ENCODE data around the gene RPS3A. TPM values are rescaled to one million over a fixed set of nuclear protein-coding genes. Genes with fewer than 3 reads are reported as not detected.
"Not testable (repeated sequence)": the region's sequence is repeated elsewhere in the genome, so short reads cannot be mapped to it uniquely, and the experiment has no call there.

RPS3A gene
- 1,000 to 10,000 TPM; 2,210 to 4,498 (median 3,125) TPM for polyA plus RNA-seq (ENCODE audit: low read depth in 6 of 6)

DNA sequence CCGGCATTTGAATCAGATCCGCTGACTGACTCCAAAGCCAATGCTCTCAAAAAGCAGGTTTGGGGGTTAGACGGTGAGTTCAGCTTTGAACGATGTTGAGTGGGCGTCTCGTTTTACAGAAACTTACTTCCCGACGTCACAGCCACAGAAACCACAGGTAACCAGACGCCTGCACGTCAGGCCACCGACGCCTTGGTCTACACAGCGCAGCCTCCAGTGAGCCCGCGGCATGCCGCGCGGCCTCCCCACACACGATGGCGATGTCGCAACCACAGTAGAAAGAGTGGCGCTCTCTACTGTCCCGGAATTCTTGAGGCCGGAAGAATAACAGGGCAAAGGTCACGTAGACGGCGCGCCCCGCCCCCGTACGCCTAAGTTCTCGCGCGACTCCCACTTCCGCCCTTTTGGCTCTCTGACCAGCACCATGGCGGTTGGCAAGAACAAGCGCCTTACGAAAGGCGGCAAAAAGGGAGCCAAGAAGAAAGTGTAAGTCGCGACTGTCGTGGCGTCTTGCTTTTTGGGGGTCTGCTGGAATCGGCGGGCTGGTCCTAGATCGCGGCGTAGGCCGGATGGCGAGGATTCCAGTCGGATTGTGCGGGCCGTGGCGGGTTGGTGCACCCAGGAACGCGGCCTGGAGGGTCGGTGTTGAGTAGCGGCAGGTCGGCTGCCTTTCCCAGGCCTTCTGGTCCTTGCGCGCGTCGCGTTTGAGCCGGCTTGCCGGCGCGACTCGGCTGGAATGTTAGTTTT lies at the start of gene RPS3A:
TSS of gene RPS3A (plus strand) at position 400 of the 747 bp plus-strand sequence. CDS start at position 425, 25 bp downstream.
- Mint-ChIP-seq H3K27ac (peak within 1 kb of the TSS; percentile 96 to 99 (median 98)), H3K27me3 (peaks cover 0 to 7% (median 0%) of the 10 kb centered on the region in 3 donors), H3K4me1 (peaks cover 15 to 46% (median 33%) of the 10 kb centered on the region in 3 donors), H3K4me3 (peak within 1 kb of the TSS; percentile 88 to 99 (median 97)), H3K36me3 (peaks cover 8 to 19% of the 10 kb centered on the region in 2 donors), H3K9me3 (peaks cover 0 to 5% (median 0%) of the 10 kb centered on the region in 7 donors)
- ATAC-seq (ENCODE audit: low read depth in 2 of 2) (peak; percentile 85 to 87), DNase-seq (peak; percentile 99)

DNA sequence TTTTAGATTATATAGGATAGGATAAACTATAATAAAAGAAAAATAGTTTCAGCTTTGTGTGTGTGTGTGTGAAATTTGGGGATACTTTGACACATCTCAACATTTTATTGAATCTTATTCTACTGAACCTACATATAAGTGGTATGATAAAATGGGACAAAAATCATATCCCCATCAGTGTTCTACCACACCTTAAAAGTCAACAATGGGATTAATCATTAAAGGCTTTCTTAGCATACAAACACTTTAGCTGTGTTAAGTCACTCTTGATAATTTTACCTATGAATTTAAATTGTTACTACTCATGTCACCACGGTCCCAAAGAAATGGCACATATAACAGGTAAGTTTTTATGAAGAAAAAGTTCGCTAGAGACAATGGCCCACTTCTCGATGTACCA lies 46.6 kb upstream of the RPS3A start:
- H3K4me3 Mint-ChIP-seq, result no peak overlapping the region
- H3K36me3 Mint-ChIP-seq, result no peaks in the 10 kb centered on the region
- H3K27me3 Mint-ChIP-seq, result no peaks in the 10 kb centered on the region
- DNase-seq, result no peak
- ATAC-seq (ENCODE audit: low read depth in 2 of 2), result no peak
- H3K9me3 Mint-ChIP-seq, result no peaks in the 10 kb centered on the region
- no peak overlapping the region for H3K27ac Mint-ChIP-seq
- no peaks in the 10 kb centered on the region for H3K4me1 Mint-ChIP-seq

DNA sequence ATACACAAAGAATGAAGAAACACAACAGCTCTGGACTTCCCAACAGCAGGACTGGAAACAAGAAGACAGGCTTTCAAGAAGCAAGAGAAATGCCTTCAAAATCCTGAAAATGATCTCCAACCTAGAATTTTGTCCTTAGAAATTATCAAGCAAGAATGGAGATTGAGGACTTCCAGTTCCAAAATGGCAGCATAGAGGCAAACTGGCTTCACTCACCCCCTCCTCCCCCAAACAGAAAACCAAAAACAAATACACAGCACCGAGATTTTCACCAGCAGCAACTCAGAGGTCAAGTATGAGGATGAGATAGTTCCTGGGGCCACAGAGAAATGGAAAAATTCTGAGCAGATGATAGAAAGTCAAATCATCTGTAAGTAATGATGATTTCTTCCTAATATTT lies 43.9 kb upstream of the RPS3A start:
- no peak for DNase-seq
- Mint-ChIP-seq H3K27ac (no peak overlapping the region), H3K36me3 (no peaks in the 10 kb centered on the region), H3K4me3 (peak overlapping the region in 2 of 8 donors; percentile 9 to 11), H3K27me3 (no peaks in the 10 kb centered on the region), H3K9me3 (no peaks in the 10 kb centered on the region), H3K4me1 (peaks cover 0 to 4% (median 0%) of the 10 kb centered on the region in 3 donors)
- no peak for ATAC-seq (ENCODE audit: low read depth in 2 of 2)

DNA sequence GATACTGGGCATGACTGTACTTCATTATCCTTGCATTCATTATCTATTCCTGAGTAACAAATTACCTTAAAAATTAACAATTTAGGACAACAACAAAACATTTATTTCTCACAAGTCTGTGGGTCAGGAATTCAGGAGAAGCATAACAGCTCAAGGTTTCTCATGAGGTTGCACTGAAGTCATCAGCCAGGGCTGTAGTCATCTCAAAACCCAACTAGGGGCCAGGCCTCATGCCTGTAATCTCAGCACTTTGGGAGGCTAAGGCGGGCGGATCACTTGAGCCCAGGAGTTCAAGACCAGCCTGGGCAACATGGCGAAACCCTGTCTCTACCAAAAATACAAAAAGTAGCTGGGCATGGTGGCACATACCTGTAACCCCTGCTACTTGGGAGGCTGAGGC lies 36.3 kb upstream of the RPS3A start:
- not testable (repeated sequence) for DNase-seq; ATAC-seq (ENCODE audit: low read depth in 2 of 2)

DNA sequence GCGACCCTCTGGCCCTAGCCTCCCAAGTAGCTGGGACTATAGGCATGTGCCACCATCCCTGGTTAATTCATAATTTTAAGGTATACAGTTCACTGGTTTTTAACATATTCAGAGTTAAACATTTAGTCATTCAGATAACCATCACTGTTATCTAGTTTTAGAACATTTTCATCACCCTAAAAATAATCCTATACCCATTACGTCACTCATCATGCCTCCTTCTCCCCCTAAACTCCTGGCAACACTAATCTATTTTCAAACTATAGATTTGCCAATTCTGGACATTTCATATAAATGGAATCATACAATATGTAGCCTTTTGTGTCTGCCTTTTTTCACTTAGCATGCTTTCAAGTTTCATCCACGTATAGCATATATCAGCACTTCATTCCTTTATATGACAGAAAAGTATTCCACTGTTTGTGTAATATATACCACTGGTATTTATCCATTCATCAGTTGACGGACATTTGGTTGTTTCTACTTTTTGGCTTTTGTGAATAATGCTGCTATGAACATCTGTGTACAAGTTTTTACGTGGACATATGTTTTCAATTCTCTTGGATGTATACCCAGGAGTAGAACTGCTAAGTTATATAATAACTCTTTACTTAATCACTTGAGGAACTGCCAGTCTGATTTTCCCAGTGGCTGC lies 32.0 kb upstream of the RPS3A start:
- Mint-ChIP-seq H3K9me3 (no peaks in the 10 kb centered on the region), H3K27ac (no peak overlapping the region), H3K4me1 (no peaks in the 10 kb centered on the region), H3K4me3 (no peak overlapping the region), H3K27me3 (peaks cover 0 to 9% (median 0%) of the 10 kb centered on the region in 3 donors), H3K36me3 (no peaks in the 10 kb centered on the region)
- DNase-seq, result no peak
- ATAC-seq (ENCODE audit: low read depth in 2 of 2), result no peak

More for the DNA sequence above, 36.3 kb upstream of the RPS3A start:
- H3K27me3 Mint-ChIP-seq, H3K4me1 Mint-ChIP-seq, H3K9me3 Mint-ChIP-seq, H3K27ac Mint-ChIP-seq, H3K36me3 Mint-ChIP-seq, H3K4me3 Mint-ChIP-seq: not testable (repeated sequence)

DNA sequence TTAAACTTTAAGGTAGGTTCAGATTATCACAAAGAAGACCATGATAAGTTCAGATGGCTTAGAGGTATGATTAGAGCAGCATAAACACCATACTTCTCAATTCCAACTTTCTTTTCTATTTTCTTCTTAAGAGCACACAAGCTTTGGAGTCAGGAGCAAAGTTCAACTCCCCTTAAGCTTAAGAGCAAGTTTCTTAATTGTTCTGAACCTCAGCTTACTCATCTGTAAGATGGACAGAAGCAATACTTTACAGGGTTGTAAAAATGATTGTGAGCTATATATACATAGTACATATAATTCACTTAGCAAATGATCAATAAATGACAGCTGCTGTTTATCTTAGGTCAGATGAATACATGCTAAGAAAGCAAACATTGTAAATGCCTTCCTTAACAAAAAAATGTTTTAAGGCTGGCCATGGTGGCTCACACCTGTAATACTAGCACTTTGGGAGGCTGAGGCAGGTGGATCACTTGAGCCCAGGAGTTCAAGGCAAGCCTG lies 25.0 kb upstream of the RPS3A start:
- H3K27ac Mint-ChIP-seq, result no peak overlapping the region

DNA sequence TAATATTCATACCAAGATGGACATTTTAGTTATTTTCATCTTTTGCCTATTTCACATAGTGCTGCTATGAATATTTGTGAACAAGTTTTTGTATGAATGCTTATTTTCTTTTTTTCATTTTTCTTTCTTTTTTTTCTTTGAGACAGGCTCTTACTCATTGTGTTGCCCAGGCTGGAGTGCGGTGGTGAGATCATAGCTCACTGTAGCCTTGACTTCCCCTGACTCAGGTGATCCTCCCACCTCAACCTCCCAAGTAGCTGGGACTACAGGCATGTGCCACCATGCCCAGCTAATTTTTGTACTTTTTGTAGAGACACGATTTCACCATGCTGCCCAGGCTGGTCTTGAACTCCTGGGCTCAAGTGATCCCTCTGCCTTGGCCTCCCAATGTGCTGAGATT lies 21.4 kb upstream of the RPS3A start:
- not testable (repeated sequence) for DNase-seq; ATAC-seq (ENCODE audit: low read depth in 2 of 2); H3K27me3 Mint-ChIP-seq; H3K4me1 Mint-ChIP-seq; H3K27ac Mint-ChIP-seq; H3K4me3 Mint-ChIP-seq; H3K9me3 Mint-ChIP-seq; H3K36me3 Mint-ChIP-seq

More for the DNA sequence above, 25.0 kb upstream of the RPS3A start:
- no peak for DNase-seq
- Mint-ChIP-seq H3K36me3 (no peaks in the 10 kb centered on the region), H3K4me3 (no peak overlapping the region), H3K27me3 (peaks cover 0 to 9% (median 0%) of the 10 kb centered on the region in 3 donors), H3K9me3 (no peaks in the 10 kb centered on the region), H3K4me1 (no peaks in the 10 kb centered on the region)
- no peak for ATAC-seq (ENCODE audit: low read depth in 2 of 2)

DNA sequence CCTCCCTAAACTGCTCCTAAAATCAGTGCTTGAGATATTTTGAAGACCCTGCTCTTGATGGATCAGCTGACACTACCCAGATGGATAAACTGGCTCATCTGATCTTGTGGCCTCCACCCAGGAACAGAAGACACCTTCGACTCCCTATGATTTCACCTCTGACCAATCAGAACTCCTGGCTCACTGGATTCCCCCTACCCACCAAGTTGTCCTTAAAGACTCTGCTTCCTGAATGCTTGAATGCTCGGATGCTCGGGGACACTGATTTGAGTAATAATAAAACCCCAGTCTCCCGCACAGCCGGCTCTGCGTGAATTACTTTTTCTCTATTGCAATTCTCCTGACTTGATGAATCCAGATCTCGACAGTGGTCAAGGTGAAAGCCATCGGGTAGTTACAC lies 12.0 kb upstream of the RPS3A start:
- Mint-ChIP-seq H3K4me3 (no peak overlapping the region), H3K27ac (peak overlapping the region in 1 of 6 donors; percentile 28), H3K4me1 (no peaks in the 10 kb centered on the region), H3K27me3 (peaks cover 9 to 19% (median 10%) of the 10 kb centered on the region in 3 donors), H3K9me3 (no peaks in the 10 kb centered on the region), H3K36me3 (no peaks in the 10 kb centered on the region)
- no peak for ATAC-seq (ENCODE audit: low read depth in 2 of 2)
- no peak for DNase-seq

DNA sequence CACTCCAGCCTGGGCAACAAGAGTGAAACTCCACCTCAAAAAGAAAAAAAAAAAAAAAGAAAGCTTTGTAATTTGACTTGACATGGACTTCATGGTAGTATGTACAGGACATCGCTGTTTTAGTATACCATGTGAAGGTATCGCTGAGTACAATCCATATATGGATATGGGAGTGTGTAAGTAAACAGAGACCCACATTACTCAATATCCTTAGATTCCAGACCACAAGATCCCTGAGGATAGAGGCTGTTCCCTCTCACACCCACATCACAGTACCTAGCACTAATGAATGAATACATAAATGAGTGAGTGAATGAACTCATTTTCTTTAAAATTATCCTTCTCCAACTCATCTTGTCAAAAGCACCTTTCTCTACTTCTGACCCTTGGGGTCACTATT lies 8.4 kb upstream of the RPS3A start:
- no peak for DNase-seq
- H3K27me3 Mint-ChIP-seq, result peaks cover 10 to 23% (median 12%) of the 10 kb centered on the region in 3 donors

DNA sequence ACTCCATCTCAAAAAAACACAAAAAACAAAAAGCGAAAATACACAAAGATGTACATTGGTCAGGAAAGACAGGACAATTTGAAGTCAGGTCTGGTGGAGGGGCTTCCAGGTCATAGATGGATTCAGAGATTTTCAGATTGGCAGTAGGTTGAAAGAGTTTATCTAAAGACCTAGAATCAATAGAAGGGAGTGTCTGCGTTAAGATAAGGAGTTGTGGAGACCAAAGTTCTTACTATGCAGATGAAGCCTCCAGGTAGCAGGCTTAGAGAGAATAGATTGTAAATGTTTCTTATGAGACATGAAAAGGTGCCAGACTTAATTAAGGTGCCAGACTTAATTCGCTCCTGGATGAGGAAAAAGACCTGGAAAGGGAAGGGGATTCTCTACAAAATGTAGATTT lies 6.9 kb upstream of the RPS3A start:
- Mint-ChIP-seq H3K27ac (peak overlapping the region in 1 of 6 donors; percentile 68), H3K27me3 (peaks cover 6 to 13% (median 12%) of the 10 kb centered on the region in 3 donors)

More for the DNA sequence above, 8.4 kb upstream of the RPS3A start:
- Mint-ChIP-seq H3K36me3 (no peaks in the 10 kb centered on the region), H3K27ac (no peak overlapping the region), H3K4me3 (no peak overlapping the region), H3K4me1 (peaks cover 0 to 2% (median 0%) of the 10 kb centered on the region in 3 donors), H3K9me3 (peaks cover 0 to 5% (median 0%) of the 10 kb centered on the region in 7 donors)
- no peak for ATAC-seq (ENCODE audit: low read depth in 2 of 2)

DNA sequence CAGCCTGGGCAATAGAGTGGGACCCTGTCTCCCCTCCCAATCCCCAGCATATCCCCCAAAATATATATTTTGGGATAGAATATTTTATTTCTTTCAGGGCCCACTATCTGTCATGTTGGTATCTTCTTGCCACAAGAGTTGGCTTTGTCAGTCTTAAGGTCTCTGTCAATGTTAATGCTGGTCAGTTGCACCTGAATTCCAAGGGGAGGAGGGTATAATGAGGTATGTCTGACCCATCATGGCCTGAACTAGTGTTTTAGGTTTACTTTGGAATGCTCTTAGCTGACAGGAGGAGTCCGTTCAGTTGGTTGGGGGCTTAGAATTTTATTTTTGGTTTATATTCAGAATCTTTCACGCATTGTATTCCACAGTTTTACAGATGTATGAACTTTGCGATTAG lies 6.2 kb upstream of the RPS3A start:
- no peak for ATAC-seq (ENCODE audit: low read depth in 2 of 2)
- Mint-ChIP-seq H3K4me1 (peaks cover 3 to 7% (median 5%) of the 10 kb centered on the region in 3 donors), H3K27ac (no peak overlapping the region), H3K4me3 (no peak overlapping the region), H3K9me3 (peaks cover 0 to 5% (median 0%) of the 10 kb centered on the region in 7 donors), H3K36me3 (no peaks in the 10 kb centered on the region), H3K27me3 (peaks cover 0 to 8% (median 7%) of the 10 kb centered on the region in 3 donors)
- DNase-seq, result no peak

More for the DNA sequence above, 6.9 kb upstream of the RPS3A start:
- peak overlapping the region in 1 of 8 donors; percentile 75 for H3K4me3 Mint-ChIP-seq
- DNase-seq (no peak), ATAC-seq (ENCODE audit: low read depth in 2 of 2) (no peak)
- H3K36me3 Mint-ChIP-seq, result no peaks in the 10 kb centered on the region
- H3K4me1 Mint-ChIP-seq, result peaks cover 0 to 2% (median 0%) of the 10 kb centered on the region in 3 donors
- H3K9me3 Mint-ChIP-seq, result peaks cover 0 to 5% (median 0%) of the 10 kb centered on the region in 7 donors

DNA sequence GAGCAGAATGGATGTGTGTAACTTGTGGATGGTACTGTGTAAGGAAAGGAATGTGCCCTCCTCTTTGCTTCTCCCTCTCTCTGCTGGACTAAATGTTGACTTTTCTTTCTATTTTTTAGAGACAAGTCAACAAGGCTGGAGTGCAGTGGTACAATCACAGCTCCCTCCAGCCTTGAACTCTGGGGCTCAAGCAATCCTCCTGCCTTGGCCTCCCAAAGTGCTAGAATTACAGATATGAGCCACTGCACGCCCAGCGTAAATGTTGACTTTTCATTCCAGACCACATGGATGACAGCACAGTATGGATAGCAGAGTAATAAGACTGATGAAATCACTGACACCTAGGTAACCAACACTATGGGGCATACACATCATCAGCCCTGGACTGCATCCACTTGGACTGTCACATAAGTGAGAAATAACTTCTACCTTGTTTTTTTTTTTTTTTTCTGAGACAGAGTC lies 5.1 kb upstream of the RPS3A start:
- DNase-seq, result no peak
- Mint-ChIP-seq H3K27ac (no peak overlapping the region), H3K9me3 (peaks cover 0 to 5% (median 0%) of the 10 kb centered on the region in 7 donors), H3K4me1 (peaks cover 4 to 18% (median 9%) of the 10 kb centered on the region in 3 donors), H3K36me3 (no peaks in the 10 kb centered on the region), H3K27me3 (peaks cover 0 to 8% (median 7%) of the 10 kb centered on the region in 3 donors), H3K4me3 (no peak overlapping the region)
- no peak for ATAC-seq (ENCODE audit: low read depth in 2 of 2)

DNA sequence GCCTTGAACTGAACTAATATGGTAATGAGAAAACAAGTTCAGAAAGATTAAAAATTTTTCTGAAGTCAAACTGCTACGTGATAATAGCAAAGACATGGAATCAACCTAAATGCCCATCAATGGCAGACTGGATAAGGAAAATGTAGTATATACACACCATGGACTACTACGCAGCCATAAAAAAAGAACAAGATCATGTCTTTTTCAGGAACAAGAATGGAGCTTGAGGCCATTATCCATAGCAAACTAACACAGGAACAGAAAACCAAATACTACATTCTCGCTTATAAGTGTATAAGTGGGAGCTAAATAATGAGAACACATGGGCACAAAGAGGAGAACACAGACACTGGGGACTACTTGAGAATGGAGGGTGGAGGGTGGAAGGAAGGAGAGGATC lies 4.3 kb upstream of the RPS3A start:
- Mint-ChIP-seq H3K9me3 (peaks cover 0 to 5% (median 0%) of the 10 kb centered on the region in 7 donors), H3K4me1 (peaks cover 5 to 24% (median 11%) of the 10 kb centered on the region in 3 donors), H3K27ac (peak overlapping the region in 1 of 6 donors; percentile 63), H3K4me3 (no peak overlapping the region), H3K36me3 (no peaks in the 10 kb centered on the region), H3K27me3 (peaks cover 0 to 8% (median 7%) of the 10 kb centered on the region in 3 donors)
- DNase-seq (no peak), ATAC-seq (ENCODE audit: low read depth in 2 of 2) (no peak)

Measured in naive B cell (primary cell).